ENCODE data around the gene LCN2. TPM values are rescaled to one million over a fixed set of nuclear protein-coding genes. Genes with fewer than 3 reads are reported as not detected.

LCN2 gene
- total RNA-seq, 1 donor from 2014 or later = 14.3 TPM

GRCh38 chr9:128174062-128174461, 24.8 kb downstream of the LCN2 start:
- Histone ChIP-seq H3K4me3 (no peak overlapping the region), H3K36me3 (peaks cover 79% of the 10 kb centered on the region), H3K4me1 (no peaks in the 10 kb centered on the region), H3K27me3 (no peaks in the 10 kb centered on the region), H3K27ac (no peak overlapping the region), H3K9me3 (no peaks in the 10 kb centered on the region)
- no peak for TF ChIP-seq CTCF (IDR thresholded peaks at IDR 0.05)
- DNase-seq (no peak), ATAC-seq (no peak)
- intact Hi-C loops (cut with DNase I) = no loop called here

- Histone ChIP-seq H3K27me3 (no peaks in the 10 kb centered on the region), H3K36me3 (peaks cover 79% of the 10 kb centered on the region), H3K9me3 (no peaks in the 10 kb centered on the region), H3K4me3 (no peak overlapping the region), H3K4me1 (no peaks in the 10 kb centered on the region), H3K27ac (no peak overlapping the region)
- ATAC-seq (no peak), DNase-seq (no peak)
- no peak for TF ChIP-seq CTCF (IDR thresholded peaks at IDR 0.05)
- intact Hi-C loops (cut with DNase I) = no loop called here
Observed at GRCh38 chr9:128175102-128175563, 25.9 kb downstream of the LCN2 start.

- DNase-seq = no peak
- no peak overlapping the region for H3K4me3 ChIP-seq
- H3K27me3 ChIP-seq = no peaks in the 10 kb centered on the region
- no peak overlapping the region for H3K27ac ChIP-seq
- intact Hi-C loops (cut with DNase I) = no loop called here
- ATAC-seq = no peak
- peaks cover 81% of the 10 kb centered on the region for H3K36me3 ChIP-seq
- no peaks in the 10 kb centered on the region for H3K4me1 ChIP-seq
- H3K9me3 ChIP-seq = no peaks in the 10 kb centered on the region
- TF ChIP-seq CTCF (IDR thresholded peaks at IDR 0.05) = no peak
Observed at GRCh38 chr9:128175726-128176125, 26.5 kb downstream of the LCN2 start.

- ATAC-seq = no peak
- TF ChIP-seq CTCF (IDR thresholded peaks at IDR 0.05) = no peak
- intact Hi-C loops (cut with DNase I) = no loop called here
- no peaks in the 10 kb centered on the region for H3K4me1 ChIP-seq
- H3K27me3 ChIP-seq = no peaks in the 10 kb centered on the region
- peaks cover 89% of the 10 kb centered on the region for H3K36me3 ChIP-seq
- DNase-seq = no peak
- no peak overlapping the region for H3K4me3 ChIP-seq
- no peaks in the 10 kb centered on the region for H3K9me3 ChIP-seq
- H3K27ac ChIP-seq = no peak overlapping the region
Observed at GRCh38 chr9:128178806-128179431, 29.7 kb downstream of the LCN2 start.

GRCh38 chr9:128180001-128180400, 30.7 kb downstream of the LCN2 start:
- Histone ChIP-seq H3K27ac (no peak overlapping the region), H3K9me3 (no peaks in the 10 kb centered on the region), H3K36me3 (peaks cover 89% of the 10 kb centered on the region), H3K27me3 (no peaks in the 10 kb centered on the region), H3K4me3 (no peak overlapping the region), H3K4me1 (no peaks in the 10 kb centered on the region)
- TF ChIP-seq CTCF (IDR thresholded peaks at IDR 0.05) = no peak
- no peak for DNase-seq
- intact Hi-C loops (cut with DNase I) = no loop called here
- ATAC-seq = no peak

GRCh38 chr9:128180447-128180846, 31.2 kb downstream of the LCN2 start:
- no peak for DNase-seq
- Histone ChIP-seq H3K36me3 (peaks cover 89% of the 10 kb centered on the region), H3K4me1 (no peaks in the 10 kb centered on the region), H3K9me3 (no peaks in the 10 kb centered on the region), H3K27ac (no peak overlapping the region), H3K4me3 (no peak overlapping the region), H3K27me3 (no peaks in the 10 kb centered on the region)
- ATAC-seq = no peak
- intact Hi-C loops (cut with DNase I) = no loop called here
- TF ChIP-seq CTCF (IDR thresholded peaks at IDR 0.05) = no peak
